ENCODE measurements around the gene PPIL1. TPM values are rescaled to one million over a fixed set of nuclear protein-coding genes. Genes with fewer than 3 reads are reported as not detected.

Gene PPIL1
- total RNA-seq, 6 experiments from 2014 or later = 36.1 to 46.8 (median 39.6) TPM

GRCh38 chr6:36821581-36822335 lies 52.8 kb downstream of the PPIL1 start:
- Mint-ChIP-seq H3K4me3 (no peak overlapping the region), H3K9me3 (no peaks in the 10 kb centered on the region), H3K27me3 (ENCODE audit: insufficient read depth) (no peaks in the 10 kb centered on the region; the same call in 1 of the 2 replicates), H3K4me1 (ENCODE audit: low read depth) (peaks cover 17% of the 10 kb centered on the region), H3K36me3 (ENCODE audit: low read depth) (no peaks in the 10 kb centered on the region), H3K27ac (no peak overlapping the region)
- TF ChIP-seq CTCF (IDR thresholded peaks at IDR 0.05) = no peak
- no peak for DNase-seq

GRCh38 chr6:36820700-36821580 lies 53.7 kb downstream of the PPIL1 start:
- no peak for TF ChIP-seq CTCF (IDR thresholded peaks at IDR 0.05)
- DNase-seq = peak; percentile 62
- Mint-ChIP-seq H3K27me3 (ENCODE audit: insufficient read depth) (peaks cover 3% of the 10 kb centered on the region), H3K9me3 (no peaks in the 10 kb centered on the region), H3K27ac (peak overlapping the region; percentile 63), H3K36me3 (ENCODE audit: low read depth) (no peaks in the 10 kb centered on the region), H3K4me1 (ENCODE audit: low read depth) (peaks cover 10% of the 10 kb centered on the region), H3K4me3 (no peak overlapping the region)

- Mint-ChIP-seq H3K4me3 (no peak overlapping the region), H3K27ac (no peak overlapping the region), H3K27me3 (ENCODE audit: insufficient read depth) (peaks cover 3% of the 10 kb centered on the region), H3K9me3 (no peaks in the 10 kb centered on the region), H3K4me1 (ENCODE audit: low read depth) (peaks cover 10% of the 10 kb centered on the region), H3K36me3 (ENCODE audit: low read depth) (no peaks in the 10 kb centered on the region)
- TF ChIP-seq CTCF (IDR thresholded peaks at IDR 0.05) = no peak
- no peak for DNase-seq
Measured at GRCh38 chr6:36818756-36819155, 55.8 kb downstream of the PPIL1 start.

- Mint-ChIP-seq H3K4me1 (ENCODE audit: low read depth) (peaks cover 10% of the 10 kb centered on the region), H3K9me3 (no peaks in the 10 kb centered on the region), H3K4me3 (no peak overlapping the region), H3K27me3 (ENCODE audit: insufficient read depth) (peaks cover 3% of the 10 kb centered on the region), H3K27ac (no peak overlapping the region), H3K36me3 (ENCODE audit: low read depth) (no peaks in the 10 kb centered on the region)
- no peak for TF ChIP-seq CTCF (IDR thresholded peaks at IDR 0.05)
- no peak for DNase-seq
Measured at GRCh38 chr6:36817847-36818246, 56.8 kb downstream of the PPIL1 start.

- H3K27ac Mint-ChIP-seq = no peak overlapping the region
- no peak for TF ChIP-seq CTCF (IDR thresholded peaks at IDR 0.05)
- no peaks in the 10 kb centered on the region for H3K9me3 Mint-ChIP-seq
- H3K4me3 Mint-ChIP-seq = no peak overlapping the region
- no peaks in the 10 kb centered on the region for H3K36me3 Mint-ChIP-seq (ENCODE audit: low read depth)
- H3K27me3 Mint-ChIP-seq (ENCODE audit: insufficient read depth) = peaks cover 3% of the 10 kb centered on the region
- DNase-seq = no peak
- peaks cover 10% of the 10 kb centered on the region for H3K4me1 Mint-ChIP-seq (ENCODE audit: low read depth)
Measured at GRCh38 chr6:36817176-36817817, 57.3 kb downstream of the PPIL1 start.

All from HFFc6 (cell line).